GM19463 (cell line): ENCODE results near the gene EID1.

Experiments
- ATAC-seq: cut with Tn5 transposase; IDR thresholded peaks from one replicate; pipeline ENCODE4 v1.9.1; 2021; ENCODE audit warnings: mild to moderate bottlenecking, moderate library complexity; ENCODE audit not compliant: unreplicated experiment

EID1 gene

DNA sequence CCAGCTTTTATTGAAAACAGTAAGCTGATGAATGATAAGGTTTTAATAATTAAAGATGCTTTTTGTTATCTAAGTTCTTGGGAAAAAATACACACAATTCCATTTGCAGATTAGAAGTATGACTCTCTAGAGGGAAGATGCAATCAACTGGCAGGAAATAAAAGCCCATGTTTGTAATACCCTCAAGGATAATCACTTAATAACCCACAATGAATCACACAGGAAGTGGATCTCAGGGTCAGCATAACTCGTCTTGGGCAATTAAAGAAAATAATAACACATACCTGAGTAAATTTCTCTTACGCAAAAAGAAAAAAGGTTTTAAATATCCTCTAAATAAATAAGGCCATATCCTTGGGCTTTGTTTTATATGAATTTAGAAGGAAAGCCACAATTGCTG, 9.4 kb upstream of the EID1 start:
- ATAC-seq: no peak

DNA sequence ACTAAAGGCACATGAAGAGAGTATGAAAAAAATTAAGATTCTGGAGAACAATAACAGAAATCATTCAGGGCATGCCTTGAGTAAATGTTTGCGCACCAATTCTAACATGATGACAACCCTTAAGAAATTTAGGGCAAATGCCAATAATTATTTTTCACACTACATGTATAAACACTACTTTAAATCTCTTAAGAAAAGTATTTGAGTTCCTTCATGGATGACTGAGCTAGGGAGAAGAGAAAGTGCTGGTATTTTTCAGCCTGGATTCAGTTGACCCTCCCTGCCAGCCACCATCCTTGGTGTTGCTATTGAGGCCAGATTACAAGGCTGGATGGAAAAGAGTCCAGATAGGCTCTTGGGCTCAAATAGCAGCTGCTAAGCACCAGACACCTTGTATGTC, 8.0 kb upstream of the EID1 start:
- ATAC-seq: no peak

DNA sequence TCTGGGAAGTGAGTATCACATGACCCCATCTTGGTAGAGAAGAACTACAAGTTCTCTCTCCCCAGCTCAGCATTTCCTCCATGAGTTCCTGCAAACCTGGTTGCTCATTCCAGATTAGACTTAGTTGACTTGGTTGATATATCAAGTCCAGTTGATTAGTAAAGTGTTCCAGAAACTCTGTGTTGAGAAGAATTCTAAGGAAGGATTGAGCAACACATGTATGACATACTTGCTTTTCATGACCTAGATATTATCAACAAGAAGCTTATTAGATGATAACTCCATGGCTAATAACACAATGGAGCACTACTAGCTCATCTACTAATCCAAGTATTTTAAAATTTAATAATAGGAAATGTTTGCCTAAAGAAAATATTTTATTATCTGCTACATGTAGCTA, 6.4 kb upstream of the EID1 start:
- ATAC-seq: no peak

DNA sequence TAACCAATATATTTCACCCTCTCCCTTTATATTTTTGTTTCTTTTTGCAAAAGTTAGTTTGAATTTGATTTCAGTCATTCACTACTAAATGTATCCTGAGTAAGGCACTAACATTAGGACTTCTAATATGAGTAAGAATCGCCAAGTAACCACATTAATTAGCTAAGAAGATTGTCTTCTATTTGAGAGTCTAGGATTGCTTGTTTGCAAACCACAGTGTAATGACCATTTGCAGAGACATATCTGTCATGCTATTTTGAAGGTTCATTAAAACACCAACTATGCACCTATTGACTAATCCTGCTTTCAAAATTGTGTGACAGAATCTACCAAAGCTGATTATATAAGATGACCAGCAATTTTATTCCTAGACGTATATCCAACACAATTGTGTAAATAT, 5.3 kb upstream of the EID1 start:
- no peak for ATAC-seq

DNA sequence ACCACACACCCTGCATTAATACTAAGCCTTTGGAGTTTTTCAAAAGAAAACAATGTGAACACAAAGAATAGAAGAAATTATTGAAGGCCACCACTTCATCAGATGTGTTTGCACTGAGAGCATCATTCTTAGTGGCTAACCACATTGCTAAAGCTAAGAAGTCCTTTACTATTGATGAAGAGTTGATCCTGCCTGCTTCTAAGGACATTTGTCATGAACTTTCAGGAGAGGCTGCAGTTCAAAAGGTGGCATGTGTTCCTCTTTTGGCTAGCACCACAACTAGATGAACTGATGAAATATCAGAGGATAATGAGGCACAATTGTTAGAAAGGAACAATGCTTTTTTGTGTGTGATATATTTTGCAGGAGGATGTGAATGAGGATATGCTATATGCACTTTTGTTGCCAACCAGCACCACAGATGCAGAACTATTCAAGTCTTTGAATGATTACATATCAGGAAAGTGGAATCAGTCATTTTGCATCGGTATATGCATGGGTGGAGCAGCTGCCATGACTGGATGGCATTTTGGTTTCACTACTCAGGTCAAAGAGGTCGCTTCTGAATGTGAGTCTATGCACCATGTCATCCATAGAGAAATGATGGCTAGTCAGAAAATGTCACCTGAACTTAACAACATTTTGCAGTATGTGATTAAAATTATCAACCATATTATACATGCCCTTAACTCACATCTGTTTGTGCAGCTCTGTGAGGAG, 2.5 kb upstream of the EID1 start:
- ATAC-seq: no peak

DNA sequence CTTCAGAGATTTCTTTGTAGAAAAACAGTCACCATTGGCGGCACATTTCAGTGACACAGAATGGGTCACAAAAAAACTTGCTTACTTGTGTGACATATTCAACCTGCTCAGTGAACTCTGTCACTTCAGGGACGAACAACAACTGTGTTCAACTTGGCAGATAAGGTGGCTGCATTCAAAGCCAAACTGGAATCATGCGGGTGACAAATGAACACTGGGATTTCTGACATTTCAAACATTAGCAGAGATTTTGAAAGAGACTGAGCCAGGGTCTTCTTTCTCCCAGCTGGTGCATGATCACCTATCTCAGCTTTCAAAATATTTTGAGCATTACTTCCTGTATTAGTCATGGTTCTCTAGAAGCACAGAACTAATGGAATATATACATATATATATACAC, 1.9 kb upstream of the EID1 start:
- no peak for ATAC-seq

DNA sequence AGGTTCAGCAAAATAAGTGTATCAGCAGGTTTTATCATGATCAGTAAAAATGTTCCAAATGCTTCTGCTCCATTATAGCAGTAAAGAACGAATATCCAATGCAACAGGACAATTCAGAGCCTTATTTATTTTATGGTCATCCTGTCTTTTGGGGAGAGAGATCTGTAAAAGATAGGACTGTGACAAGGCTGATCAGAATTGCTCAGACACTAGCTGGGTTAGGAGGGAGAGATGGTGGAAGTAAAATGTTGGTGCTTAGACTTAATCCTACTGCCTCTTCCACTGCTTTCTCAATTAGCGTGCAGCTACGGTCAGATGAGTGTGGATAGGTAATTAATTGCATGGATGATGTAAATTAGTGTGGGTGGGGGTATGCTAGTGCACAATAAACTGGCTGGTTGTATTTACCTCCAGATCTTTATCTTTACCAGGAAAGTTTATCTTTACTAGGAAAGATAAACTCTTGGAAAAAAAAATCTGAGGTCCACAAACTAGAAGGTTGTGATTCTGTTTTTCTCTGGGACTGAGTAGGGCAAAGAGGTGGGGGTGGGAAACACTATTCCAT, 2.2 kb downstream of the EID1 start:
- ATAC-seq: no peak

DNA sequence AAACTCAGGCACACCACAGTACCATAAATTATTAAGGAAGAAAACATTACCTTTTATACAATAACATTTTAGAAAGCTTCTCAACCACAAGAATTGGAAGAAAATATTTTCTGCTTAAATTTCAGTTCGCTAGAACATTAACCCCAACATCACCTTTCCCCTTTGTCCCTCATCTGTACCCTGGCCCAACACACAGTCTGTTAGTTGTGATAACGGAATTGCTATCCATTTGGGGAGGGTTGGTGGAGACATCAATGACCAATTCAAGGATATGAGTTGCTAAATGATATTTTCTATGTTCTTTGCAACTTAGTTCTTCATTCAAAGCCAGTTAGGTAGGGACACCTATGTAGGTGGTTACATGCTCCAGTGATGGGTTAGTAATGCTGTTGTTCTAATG, 5.8 kb downstream of the EID1 start:
- ATAC-seq: no peak

DNA sequence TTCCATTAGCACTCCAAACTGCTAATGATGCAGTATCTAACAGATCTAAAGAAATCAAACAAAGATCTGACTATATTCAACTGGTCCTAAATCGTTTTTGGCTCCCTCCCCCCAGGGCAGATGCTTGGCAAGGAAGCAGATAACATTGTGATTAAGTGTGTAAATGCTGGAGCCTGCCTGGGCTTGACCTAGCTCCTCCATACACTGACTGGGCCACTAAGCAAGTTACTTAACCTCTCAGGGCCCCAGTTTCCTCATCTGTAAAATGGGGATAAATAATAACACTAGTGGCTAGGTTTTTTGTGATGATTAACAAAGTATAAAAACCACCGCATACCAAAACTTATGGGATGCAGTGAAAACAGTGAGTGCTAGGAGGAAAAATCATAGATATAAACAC, 9.2 kb downstream of the EID1 start:
- ATAC-seq: no peak

DNA sequence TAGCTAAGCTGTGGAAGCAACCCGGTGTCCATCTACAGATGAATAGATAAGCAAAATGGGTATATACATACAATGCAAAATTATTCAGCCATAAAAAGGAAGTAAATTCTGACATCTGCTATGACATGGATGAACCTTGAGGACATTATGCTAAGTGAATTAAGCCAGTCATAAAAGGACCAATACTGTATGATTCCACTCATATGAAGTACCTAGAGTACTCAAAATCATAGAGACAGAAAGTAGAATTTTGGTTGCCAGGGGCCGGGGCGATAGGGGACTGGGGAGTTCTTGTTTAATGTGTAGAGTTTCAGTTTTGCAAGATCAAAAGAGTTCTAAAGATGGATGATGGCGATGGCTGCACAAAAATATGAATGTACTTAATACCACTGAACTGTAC, 10.3 kb downstream of the EID1 start:
- no peak for ATAC-seq

DNA sequence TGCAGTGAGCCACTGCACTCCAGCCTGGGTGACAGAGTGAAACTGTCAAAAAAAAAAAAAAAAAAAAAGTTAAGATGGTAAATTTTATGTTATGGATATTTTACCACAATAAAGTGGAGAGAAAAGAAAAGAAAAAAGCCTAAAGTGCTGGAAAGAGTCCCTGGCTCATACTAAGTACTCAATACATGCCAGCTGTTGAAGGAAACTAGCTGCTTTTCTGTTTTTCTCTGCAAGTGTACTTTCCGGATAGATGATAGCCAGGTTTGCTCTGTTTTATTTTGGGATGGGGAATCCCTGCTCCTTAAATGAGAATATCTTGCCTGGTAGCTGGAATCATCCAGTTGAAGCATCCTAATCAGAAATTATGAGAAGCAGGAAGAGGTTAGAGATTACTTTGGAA, 10.9 kb downstream of the EID1 start:
- ATAC-seq: no peak

DNA sequence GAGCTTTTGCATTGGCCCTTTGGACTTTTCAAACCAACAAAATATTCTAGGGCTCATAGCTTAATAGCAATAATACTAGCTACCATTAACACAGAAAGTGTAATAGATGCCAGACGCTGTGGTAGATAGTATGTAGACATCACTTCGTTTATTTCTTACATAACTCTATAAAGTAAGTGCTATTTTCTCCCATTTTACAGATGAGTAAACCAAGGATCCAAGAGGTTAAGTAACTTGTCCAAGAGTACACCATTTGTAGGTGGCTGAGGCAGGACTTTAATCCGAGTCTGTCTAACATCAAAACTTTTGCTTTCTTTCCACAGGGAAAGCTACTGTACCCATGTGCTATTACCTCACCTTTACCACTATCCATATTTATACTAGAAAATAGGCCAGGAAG, 12.0 kb downstream of the EID1 start:
- no peak for ATAC-seq

DNA sequence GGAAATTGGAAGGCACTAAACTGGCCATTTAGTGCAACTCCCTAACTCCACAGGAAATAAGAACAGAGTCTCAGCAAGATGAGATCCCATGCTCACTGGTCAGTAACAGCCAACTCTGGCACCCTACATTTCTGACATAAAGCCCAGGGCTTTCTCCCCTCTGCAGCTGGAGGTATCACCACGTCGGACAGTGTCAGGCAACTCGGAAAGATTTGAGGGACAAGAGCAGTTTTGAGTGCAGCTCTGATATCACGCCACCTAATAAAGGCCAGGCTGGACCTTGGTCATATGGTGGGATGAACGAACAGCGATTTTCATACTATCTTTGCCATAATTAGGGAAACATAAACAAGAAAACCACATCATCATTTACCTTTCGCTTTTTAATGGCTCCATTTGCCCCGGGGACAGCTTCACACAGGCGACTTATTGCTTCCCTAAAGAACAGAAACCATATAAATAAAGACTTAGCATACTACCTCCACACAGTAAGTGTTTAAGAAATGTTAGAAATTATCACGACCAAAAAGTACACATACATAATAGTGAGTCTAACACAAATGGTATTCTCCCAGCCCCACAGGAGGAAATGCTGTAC, 12.5 kb downstream of the EID1 start:
- no peak for ATAC-seq

DNA sequence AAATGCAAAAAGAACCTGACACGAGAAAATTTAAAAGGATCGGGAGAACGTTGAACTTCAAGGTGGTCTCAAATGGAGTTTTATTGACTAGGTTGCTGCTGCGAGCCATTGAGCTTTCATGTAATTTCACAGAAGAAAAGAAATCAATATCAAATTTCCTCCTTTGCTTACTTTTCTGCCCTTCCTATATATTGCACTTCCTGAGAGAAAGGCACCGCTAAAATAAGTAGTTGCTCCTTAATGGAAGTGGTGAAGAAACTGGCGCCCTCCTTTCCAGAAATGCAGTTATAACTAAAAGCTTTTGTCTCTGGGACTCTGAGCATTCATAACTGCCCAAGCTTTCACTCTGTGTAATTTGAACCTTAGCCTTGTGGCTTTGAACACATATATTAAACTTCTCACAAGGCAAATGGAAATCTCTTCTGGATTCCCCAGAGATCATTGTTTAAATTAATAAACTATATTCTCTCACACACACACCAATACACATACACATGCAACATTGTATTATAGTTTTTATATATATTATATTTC, 13.4 kb downstream of the EID1 start:
- ATAC-seq: no peak

DNA sequence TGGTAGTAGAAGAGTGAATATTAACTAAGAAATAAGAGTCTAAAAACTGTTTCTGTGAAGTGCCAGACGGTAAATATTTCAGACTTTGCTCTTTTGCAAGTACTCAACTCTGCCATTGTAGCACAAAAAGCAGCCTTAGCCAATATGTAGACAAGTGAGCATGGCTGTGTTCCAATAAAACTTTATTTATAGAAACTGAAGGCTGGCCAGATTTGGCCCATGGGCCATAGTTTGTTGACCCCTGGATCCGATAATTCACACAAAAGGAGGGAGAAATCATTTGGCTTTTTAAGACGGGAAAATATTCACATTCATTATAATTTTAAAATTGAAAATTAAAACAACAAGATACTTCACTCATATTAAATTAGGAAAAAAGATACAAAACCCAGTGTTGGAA, 15.4 kb downstream of the EID1 start:
- no peak for ATAC-seq

DNA sequence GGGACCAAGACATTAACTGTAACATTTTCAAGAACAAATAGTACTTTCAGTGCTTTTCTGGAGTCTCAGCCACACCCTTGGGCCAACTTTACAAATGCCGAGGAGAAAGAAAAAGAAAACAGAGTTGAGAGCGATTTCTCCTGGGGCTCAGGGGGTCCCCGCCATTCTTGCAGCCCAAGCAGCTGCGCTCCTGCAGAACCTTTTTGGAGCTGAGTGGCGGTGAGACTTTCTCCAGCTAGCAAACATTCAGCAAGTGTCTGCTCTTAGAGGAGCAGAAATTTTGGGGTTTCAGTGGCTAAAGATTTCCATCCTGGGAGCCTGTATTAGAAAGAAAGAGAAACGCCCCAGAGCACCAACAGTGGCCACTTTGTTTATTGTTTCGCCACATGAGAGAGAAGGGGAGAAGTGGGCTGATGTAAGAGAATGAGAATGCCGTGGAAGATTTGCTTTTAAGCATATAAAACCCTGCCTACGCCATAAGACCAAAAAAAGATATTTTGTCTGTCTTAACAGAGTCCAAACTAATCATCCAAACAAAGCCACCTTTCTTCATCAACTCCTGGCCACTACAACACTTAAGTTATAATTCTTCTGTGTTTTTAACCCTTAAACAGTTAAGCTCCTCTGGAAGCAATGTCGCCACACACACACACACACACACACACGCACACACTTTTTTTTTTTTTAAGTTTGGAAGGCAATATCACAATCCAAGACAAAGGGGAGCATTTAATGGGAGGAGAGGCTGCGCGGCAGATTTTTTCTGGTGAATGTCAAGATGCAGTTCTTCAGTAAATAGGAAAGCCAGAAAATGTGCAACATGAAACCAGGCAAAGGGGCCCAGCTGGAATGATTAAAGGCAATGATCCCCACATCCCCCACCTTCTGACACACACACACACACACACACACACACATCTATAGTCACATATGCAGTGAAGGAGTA, 19.2 kb downstream of the EID1 start:
- ATAC-seq: no peak

DNA sequence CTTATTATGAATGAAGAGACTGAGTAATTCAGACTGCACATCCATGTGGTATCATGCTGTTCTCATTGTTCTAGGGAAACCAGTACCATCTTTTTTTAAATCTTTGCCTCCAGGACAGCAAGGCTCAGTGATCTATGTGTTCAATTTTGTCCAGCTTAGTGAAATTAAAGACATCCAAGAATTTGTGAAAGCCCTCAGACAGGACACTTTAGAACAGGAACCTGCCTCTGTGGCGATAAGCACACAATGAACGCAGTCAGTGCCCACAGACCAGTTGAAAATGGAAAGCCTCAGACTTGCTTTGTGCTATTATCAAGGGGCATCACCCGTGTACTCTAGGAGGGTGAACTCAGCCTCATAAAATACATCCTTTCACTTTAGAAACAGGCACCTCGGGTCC, 20.1 kb downstream of the EID1 start:
- no peak for ATAC-seq

DNA sequence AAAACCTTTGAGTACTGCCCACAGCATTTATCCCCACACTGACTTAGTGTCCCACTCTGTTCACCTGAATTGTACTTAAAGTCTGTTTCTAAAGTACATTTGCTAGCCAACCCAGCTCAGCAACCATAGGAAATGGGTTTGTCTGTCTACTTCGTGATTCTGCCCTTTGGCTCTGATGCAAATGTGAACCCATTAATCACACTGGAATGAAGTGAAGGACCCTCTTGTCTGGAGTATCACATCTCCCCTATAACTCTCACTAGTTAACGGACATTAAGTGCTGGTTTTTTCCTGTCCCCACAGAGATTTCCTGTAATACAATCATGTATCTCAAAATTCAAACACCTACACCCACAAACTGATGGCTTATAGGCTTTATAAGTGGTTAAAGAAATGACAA, 20.5 kb downstream of the EID1 start:
- no peak for ATAC-seq

DNA sequence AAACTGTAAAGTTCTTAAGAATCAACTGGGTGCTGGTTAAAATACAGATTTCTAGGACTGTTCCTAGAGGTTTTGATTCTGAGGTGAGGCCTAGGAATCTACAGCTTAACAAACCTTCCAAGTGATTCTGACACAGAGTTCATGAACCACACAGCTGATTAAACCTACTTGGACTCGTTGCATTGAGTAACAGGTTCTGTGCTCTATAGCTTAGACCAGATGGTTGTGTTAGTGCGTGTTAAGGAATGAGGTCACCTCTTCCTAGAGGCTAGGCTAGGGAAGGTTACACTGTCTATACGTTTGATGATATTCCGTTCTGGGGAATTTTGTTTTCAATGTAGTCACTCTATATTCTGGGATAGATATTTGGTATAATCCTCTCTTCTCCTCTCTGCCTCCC, 21.9 kb downstream of the EID1 start:
- ATAC-seq: no peak

DNA sequence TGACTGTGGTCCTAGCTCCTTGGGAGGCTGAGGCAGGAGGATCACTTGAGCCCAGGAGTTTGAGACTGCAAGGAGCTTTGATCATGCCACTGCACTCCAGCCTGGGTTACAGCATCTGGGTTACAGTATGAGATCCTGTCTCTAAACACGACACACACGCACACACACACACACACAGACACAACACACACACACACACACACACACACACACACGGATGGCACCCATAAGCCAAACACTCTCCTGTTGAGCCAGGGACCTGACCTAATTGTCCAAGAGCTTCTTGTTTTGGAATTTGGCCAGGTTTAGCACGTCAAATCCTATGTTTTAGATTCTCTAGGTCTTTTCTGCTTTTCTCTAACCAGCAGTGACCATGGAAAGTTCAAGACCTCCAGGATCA, 26.8 kb downstream of the EID1 start:
- no peak for ATAC-seq

DNA sequence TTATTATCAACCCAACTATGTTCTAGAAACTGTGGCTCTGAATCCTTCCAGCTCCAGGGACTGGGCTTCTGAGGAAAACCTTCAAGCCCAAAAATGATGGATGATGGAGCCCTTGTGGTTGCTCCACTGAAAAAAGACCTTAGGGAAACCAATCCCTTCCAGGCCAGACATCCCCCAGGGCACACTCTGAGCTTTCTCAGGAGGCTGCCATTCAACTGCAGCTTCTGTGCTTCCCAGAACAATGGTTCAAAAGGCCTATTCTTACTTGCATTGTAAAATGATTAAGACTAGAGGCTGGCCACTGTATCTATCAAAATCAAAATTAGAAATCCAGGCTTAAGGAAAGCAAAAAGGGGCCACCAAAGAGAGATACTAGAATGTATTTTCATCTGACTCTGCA, 27.3 kb downstream of the EID1 start:
- ATAC-seq: no peak
